ENCODE results near the gene CMKLR1.

CMKLR1 gene

DNA sequence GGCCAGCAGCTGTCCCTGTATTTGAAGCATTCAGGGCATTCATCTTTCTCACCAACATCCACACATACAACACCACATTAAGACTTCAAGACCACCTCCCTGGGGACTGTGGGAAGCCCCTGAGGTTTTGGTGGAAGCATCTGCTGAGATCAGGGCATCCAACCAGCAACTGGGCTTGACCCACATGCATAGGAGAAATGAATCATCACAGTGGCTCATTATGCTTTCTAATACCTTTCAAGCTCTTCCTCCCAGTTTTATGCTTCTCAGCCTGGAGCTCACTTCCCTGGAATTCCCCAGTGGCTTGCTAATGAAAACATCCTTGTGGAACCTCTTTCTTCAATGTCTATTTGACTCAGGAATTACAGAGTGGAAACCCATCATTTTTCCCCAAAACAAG lies 21.4 kb upstream of the CMKLR1 start:
- DNase-seq, result no peak

DNA sequence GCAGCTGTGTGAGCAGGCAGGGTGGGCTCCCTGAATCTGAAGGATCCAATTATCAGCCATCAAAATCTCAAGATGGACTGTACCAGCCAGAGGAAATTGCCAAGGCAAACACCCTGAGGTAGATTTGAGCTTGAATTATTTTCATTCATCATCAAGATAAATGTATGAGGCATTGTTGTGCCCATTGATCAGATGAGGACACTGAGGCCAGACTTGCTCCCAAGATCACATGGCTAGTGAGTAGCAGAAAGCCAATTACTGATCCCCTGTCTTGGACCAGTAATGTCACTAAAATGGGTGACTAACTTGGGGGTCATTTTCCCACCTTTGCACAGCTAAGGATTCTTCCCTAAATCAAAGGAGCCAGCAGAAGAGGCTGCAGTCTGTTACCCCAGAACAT lies 20.9 kb upstream of the CMKLR1 start:
- DNase-seq, result no peak

DNA sequence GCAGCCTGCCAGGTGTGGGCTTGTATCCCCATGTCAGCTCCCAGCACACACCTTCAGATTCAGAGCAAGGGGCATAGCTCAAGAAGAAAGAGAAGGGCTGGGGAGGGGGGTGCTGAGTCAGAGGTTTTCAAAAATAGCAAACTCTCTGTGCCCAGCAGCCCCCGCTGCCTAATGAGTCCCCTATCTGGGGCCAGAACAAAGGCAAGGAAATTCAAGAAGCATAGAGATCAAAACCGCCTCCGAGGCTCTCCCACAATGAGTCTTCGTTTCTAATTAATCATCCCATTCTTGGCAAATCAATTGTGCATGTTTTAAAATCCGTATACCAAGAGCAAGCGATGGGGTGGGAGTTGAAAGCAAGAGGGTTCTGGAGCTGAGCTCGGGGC lies 19.5 kb upstream of the CMKLR1 start:
- no peak for DNase-seq

DNA sequence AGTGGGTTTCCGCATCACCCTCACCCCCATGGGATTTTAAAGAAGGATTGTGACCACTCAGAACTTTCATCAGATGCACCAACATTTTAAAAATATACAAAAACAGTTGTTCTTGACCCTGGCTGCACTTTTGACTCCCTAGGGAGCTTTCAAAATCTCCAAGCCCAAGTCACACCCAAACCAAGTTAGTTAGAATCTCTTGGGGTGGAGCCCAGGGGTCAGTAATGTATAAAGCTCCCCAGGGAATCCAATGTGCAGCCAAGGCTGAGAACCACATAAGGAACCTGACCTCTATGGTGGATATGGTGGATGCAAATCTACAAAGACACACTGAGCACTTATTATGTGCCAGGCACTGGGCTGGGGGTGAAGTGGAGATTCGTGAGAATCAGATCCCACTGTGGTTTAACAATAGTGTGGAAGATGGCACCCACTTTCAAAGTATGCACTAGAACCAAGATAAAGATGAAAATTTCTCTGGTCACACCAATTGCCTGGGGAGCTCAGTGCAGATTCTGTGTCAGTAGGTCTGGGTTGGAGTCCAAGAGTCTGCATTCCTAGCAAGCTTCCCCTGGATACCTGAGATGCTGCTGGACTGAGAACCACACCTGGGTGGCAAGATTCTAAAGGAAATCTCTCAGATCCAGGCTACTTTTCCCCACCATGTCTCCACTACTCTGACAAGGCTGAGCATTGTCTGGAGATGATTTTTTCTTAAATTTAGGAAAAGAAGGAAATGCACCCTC lies 18.9 kb upstream of the CMKLR1 start:
- no peak for DNase-seq

DNA sequence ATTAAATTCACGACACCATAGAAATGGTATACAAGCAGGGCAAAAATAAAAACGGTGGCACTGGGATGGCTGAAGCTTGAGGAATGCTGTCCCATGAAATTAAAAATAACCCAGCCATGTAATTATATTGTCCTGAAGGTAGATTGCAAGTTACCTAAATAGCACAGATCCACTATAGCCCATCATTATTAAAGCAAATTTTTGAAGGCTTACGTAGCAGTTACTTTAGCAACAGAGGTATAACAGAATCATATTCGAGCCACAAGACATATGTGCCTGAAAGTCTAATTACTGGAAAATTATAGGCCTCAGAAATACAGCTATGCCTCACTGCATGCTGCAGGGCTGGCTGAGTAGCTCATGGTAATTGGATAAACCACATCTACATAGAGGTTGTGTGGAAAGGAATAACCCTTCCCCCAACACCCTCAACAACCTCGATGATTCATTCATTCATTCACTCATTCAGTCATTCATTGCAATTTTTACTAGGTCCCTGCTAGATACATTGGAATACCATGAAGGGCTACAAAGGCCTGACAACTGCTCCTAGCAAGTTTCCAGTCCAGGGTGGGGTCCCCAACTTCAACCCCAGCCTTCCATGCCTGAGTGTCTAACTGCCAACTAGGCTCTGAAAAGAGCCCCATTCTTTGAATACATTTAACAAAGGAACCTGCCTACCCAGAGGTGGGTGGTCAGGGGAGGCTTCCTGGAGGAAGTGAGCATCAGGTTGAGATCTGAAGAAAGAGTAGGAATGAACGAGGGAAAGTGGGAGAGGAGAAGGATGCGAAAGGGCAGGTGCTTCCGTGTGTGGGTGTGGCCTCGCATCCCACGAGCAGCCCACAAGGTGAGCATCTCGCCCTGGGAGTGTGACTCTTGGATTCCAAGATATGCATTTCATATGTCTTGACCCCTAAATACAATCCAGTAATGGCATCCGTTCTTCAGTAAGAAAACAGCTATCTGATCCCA lies 18.0 kb upstream of the CMKLR1 start:
- no peak for DNase-seq

DNA sequence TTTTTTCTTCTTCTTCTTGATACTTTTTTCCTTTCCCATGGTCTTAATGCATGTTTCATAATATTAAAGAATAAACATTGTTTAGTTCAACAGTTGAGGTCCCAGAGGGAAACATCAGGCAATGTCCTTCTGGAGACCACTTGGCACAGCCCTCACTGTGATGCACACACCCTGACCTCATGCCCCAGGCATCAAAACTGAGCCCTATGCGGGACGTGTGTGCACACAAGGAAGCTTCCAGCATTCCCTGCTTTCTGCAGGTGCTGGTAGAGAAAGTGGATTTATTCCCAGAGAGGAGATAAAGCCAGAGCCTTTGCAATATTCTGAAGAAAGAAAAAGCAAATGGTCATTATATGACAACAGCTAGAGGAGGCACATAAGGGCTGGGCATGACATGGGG lies 16.0 kb upstream of the CMKLR1 start:
- no peak for DNase-seq

DNA sequence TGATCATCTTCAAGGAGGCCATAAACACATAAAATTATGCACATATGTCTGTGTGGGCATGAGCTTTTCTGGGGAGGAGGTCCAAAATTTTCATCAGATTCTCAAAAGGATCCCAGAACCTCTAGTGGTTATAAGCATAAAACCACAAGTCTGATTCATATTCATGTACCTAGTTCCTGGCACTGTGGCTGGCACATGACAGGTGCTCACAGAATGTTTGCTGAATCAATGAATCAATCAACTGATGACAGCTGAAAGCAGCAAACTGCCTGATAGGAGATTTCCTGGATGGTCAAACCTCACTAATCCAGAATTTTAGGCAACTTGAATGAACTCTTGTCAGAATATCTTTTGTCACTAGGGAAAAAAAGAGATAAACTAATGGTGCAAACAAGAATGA lies 13.5 kb upstream of the CMKLR1 start:
- no peak for DNase-seq

DNA sequence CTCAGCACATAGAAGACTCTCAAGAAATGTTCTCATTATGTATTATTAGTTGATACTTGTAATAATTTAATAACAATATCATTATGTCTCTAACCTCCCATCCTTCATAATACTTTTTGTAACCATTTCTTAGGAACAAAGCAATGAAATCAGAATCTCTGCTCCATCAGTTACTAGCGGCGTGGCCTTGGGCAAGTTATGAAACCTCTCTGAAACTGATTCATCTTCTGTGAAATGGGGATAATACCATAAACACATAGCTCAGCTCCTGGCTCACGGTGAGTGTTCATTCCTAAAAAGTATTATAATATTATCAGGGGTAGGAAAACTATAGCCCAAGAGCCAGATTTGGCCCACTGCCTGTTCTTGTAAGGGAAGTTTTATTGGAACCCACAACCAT lies 11.4 kb upstream of the CMKLR1 start:
- DNase-seq, result no peak

DNA sequence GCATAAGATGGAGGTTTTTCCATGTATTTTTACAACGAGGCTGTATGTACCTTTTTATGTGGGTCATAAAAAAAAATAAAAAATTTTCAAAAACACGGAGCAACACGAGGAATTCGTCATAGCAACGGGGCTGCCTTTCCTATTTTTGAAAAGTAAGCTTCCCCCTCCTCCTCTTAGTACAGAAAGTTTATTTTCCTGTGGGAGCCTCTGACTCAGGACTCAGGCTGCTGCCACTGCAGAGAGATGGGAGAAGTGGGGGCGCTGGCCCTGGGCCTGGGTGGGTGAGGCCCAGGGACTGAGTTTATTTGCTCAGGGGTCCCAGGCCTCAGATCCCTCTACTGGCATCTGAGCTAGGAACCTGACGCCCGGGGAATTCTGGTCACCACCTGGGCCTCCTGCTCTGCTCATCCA lies 10.2 kb upstream of the CMKLR1 start:
- DNase-seq, result no peak

DNA sequence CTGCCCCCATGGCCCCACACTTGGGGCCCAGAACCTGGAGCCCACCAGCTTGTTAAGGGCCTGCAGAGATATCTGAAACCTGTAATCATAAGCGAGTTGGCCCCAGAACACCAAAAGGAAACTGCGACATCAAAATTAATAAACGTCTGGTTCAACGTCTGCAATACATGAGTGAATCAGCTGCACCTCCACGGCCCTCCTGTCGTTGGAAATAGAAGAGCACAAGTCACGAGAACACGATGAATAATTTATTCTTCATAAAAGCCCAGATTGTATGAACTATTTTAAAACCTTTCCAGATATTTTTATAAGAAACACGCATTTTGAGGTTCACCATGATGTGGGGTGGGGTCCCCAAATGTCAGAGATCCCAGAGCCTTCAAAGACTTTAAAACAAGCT lies 9.7 kb upstream of the CMKLR1 start:
- DNase-seq, result no peak

DNA sequence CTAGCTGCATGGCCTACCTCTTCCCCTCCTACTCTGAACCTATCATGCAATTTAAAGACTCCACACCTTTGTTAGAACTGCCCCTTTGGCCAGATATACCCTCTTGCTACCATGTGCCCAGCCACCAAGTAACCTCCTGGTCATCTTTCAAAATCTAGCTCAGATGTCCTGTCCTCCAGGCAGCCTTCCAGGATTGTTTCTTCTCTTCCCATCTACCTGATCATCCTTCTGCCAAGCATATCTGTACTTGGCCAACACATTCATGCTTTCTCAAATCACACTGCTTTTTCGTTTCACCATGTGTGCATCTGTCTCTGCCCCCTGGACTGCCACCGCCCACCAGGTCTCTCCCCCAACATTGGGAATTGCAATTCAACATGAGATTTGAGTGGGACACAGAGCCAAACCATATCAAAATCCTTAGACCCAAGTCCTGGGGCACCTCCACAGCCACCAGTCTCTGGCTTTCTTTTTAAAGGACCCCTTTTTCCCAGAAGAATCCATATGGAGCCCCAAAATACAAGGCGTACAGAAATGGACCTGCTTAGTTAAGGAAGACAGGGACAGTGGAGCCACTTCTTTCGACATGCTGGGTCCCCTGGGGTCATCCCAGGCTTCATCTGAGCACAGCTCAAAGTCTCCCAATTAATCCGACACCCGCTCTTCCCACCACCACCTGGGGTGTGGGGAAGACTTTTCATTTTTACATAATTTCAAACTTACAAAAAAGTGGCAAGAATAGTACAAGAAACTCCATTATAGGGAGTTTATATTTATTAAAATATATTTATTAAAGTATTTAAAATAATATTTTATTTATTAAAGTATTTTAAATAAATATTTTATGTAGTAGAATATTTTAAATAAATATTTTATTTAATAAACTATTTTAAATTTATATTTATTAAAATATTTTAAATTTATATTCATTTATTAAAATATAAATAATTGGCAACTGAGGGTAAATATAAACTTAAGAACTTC lies 7.9 kb upstream of the CMKLR1 start:
- no peak for DNase-seq

DNA sequence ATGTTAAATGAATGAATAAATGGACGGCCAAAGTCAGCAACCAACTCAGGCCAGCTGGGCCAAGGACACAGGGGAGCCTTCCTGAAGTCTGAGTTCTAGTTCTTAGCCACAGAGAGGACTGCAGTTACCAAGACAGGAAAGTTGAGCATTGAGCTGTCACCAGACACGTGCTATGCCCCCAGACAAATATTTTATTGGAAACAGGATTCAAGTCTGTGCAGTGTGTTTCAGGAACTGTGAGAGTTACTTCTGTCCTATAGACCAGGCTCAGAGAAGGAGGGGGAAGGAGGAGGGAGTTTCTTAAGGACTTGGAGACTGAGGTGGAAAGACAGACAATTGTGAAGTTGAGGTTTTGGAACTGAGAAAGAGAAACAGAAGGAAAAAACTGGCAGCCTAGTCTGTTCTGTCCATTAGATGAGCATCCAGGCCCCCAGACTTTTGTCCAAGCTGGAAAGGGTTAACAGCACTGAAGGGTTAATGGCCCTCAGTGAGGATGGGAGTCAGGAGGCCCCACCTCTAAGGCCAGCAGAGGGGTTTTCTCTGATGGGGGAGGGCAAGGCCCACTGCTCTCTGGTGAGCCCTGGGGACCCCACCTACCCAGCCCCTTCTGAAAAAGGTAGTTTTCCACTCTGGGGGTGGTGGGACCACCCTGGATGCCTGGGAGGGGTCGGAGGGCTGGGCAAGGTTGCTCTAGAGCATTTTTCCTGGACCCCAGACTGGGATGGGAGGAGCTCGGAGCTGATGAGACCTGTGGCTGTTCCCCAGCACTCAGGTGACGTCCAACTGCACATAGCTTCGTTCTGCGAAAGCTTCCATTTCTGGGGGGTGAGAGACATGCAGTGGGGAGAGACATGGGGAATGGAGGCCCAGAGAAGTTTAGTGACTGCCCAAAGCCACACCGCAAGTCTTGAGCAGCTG lies 6.9 kb upstream of the CMKLR1 start:
- DNase-seq, result no peak

DNA sequence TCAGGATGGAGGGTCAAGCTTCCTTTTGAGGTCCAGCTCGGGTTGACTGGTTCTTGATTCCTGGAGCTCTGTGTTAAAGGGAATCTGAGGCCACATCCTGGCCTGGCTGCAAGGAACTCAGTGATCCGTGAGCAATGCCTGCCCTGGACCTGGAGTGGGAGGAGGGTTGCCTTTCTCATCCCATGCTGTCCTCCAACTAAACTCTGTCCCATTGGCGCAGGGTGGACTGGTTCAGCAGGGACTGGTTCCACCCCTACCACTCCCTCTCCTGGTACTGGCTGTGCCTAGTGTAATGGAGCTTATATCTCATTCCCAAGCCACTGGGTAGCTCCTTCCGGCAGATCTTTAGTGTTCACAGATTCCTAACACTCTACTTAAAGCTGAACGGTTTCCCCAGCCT lies 3.9 kb upstream of the CMKLR1 start:
- no peak for DNase-seq

DNA sequence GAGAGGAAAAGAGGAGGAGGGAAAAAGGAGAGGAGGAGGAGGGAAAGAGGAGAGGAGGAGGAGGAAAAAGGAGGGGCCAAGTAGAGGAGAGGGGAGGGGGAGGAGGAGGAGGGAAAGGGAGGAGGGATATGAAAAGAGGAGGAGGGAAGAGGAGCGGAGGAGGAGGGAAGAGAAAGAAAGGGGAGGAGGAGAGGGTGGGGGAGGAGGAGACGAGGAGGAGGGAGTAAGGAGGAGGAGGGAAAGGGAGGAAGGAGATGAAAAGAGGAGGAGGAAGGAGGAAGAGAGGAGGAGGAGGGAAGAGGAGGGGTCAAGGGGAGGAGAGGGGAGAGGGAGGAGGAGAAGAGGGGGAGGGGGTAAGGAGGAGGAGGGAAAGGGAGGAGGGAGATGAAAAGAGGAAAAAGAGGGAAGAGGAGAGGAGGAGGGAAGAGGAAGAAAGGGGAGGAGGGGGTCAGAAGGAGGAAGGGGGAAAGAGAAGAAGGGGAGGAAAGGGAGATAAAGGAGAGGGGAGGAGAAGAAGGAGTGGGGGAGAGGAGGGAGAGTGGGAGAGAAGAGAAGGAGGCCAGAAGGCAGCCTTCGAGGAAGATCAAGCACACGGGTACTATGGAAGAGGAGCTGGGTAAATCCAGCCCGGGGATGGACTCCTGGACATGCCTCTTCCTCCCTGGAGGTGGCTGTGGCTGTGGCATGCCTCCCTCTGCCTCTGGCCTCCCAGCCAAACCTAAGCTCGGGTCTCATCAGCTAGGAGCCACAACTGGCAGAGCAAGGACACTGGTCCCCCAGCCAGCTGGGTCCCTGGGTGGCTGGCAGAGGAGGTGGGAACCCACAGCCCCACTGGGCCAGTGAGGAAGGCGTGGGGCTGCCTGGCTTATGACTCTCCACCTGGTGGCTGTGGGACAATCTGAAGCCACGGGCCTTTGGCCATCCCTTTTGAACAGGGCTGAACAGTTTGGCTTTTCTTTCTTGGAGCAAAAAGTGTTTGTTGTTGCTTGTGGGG lies 3.0 kb upstream of the CMKLR1 start:
- no peak for DNase-seq

DNA sequence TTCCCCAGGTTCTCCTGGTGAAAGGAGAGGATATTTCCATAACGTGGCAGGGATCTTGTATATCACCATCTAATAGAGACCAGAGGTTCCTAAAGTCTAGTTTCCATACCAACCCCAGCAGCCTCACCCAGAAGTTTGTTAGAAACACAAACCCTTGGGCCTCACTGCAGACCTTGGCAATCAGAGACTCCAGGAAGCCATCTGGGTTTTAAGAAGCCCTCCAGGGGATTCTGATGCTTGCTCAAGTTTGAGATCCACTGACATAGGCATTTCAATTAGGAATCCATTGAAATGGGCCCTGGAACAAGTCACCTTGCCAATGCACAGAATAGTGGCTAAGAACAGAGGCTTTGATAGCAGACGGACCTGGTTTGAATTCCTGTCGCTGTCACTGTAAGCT lies 2.2 kb upstream of the CMKLR1 start:
- no peak for DNase-seq

DNA sequence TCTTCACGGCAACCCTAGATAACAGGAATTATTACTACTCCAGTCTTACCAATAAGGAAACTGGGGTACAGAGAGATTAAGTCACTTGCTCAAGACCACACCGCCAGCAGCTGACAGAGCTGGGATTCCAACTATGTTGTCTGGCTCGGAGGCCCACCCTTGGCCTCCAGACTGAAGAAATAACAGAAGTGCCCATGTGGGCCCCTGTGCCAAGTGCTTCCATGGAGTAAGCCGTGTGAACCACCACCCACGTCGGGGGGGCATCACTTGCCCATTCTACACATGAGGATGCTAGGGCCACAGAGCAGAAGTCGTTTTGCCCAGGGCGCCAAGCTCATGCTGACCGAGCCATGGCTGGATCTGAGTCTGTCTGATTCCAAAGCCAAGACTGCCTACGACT lies 926 bp upstream of the CMKLR1 start:
- DNase-seq, result no peak

DNA sequence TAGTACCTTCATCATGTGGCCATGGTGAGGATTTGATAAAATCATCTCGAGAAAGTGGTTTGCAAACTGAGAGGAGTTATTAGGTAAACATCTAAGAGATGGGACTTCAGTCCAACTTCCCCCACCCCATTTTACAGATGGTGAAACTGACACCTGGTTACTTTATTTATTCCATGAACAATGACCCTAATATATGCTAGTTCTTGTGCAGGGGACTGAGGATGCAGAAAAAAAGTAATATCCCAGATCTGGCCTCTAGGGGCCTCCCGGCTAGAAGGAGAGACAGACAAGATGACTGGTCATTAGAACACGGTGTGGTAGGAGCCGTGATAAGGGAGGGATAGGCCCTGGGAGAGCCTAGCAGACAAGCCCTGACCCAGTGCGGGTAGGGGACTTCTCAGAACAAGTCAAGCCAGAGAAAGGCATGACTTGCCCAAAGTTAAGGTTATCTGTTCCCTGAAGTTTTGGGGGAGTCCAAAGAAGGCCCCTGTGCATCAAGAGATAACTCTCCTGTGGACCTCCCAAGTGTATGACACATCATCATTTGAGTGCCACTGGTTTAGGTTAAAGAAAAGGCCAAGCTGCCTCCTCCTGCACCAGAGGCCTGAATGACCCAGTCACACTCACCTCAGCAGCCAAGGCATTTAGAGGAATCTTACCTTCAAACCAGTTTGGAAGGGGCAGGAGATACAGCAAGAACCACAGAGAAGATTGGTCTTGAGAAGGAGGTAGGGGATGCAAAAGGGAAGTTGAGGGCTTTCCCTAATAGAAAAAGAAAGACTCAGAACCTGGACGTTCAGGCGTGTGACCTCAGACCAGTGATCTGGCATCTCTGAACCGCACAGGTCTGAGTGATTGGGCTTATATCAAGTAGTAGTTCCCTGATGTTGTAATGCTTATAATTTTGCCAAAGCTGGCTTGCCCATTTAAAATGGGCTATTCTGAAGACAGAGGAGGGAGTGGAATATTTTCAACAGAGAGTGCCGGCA lies 1.6 kb downstream of the CMKLR1 start:
- DNase-seq, result peak; percentile 5 to 13

DNA sequence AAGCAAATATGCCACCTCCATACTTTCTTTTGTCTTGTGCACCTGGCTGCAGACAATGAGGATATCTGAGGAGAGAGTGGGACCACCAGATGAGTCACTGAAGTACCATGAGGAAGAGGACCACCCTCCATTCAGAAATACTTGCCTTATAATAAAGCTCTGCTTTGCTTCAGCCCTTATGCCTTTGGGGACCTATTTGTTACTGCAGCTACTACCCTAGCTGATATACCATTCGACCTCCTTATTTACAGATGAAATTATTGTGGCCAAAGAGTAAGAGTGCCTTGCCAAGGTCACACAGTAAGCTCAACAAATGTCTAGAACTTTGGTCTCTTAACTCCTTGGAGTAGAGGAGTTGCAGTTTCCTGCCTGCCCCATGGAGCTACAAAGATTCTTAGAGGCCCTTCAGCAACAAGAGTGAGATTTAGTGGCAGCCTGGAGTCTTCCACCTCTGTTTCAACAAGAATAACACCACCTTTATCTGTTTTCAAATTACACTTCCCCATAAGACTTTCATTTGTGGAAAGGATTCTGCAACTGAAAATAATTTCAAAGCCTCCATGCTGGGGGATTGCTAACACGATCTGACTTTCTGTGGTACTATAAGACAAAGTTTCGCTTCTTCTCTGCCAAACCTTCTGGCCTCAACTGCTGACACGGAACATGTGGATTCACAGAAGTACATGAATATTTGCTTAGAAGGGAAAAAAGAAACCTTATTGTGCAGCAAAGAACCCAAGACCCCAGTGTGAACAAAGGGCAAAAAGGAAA lies 3.6 kb downstream of the CMKLR1 start:
- no peak for DNase-seq

Data from AML-193 (cell line).